Lower leg skin (tissue), 3 donors: ENCODE measurements around the gene AK2.

Source experiments
- CTCF ChIP-seq, 3 donors: fragments of 450-650 bp; IDR thresholded peaks; one replicate each; pipeline ENCODE4 v1.5.1; 2016; ENCODE audit warnings: antibody characterized with exemption in 3 of 3, mild to moderate bottlenecking in 3 of 3, moderate library complexity in 2 of 3
- POLR2A ChIP-seq, 2 donors: fragments of 450-650 bp; IDR thresholded peaks; one replicate each; pipeline ENCODE4 v1.6.1; 2016 to 2017; ENCODE audit warnings: antibody characterized with exemption in 2 of 2, mild to moderate bottlenecking in 1 of 2, moderate library complexity in 1 of 2

DNA sequence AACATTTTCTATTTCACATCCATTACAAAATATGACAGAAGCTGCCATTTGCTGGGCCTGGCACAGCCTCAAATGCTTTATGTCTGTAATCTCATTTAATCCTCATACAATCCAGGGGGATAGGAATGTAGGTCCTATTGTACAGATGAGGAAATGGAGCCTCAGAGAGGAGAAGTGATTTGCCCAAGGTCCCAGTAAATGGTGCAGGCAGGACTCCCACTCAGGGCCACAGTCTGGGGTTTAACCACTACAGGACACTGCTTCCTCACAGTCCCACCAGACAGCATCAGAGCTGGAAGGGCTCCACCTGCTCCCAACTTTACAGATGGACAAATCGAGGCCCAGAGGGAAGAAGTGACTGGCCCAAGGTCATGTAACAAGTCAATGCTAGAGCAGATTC is 51.5 kb downstream of the AK2 start:
- TF ChIP-seq CTCF (IDR thresholded peaks at IDR 0.05) = no peak
- TF ChIP-seq POLR2A (IDR thresholded peaks at IDR 0.05) = no peak
